ENCODE measurements around the gene LMF1. TPM values are rescaled to one million over a fixed set of nuclear protein-coding genes. Genes with fewer than 3 reads are reported as not detected.

LMF1 gene
- total RNA-seq, 1 donor from 2014 or later = 26.9 TPM

GRCh38 chr16:918741-919657 lies 51.8 kb downstream of the LMF1 start:
- intact Hi-C loops (cut with DNase I) = no loop called here
- Histone ChIP-seq H3K4me1 (peaks cover 0 to 11% of the 10 kb centered on the region in 2 donors), H3K27me3 (no peaks in the 10 kb centered on the region), H3K4me3 (no peak overlapping the region), H3K27ac (peak overlapping the region in 1 of 2 donors; percentile 45), H3K9me3 (no peaks in the 10 kb centered on the region), H3K36me3 (peaks cover 0 to 9% of the 10 kb centered on the region in 2 donors)
- no peak for TF ChIP-seq CTCF (IDR thresholded peaks at IDR 0.05)
- DNase-seq (ENCODE audit: low spot score in 2 of 2) = no peak

DNA sequence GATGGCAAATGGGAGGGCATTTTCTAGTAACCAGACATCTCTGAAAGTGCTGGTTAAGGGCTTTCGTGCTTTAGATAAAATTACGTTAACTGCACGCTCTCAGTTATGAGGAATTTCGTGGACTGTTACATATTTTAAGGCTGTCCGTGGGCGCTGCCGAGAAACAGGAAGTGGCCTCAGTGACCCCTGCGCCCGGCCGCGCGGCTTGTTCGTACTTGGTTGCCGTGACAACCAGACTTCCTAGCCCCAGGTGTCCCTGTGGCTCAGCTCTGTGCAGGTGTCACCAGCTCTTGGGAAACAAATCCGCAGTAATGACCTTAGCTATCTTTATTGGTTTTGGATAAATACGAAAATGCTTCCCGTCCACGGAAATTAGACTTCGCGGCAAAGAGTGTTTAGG lies 52.7 kb downstream of the LMF1 start:
- intact Hi-C loops (cut with DNase I) = no loop called here
- no peaks in the 10 kb centered on the region for H3K9me3 ChIP-seq
- no peak for DNase-seq (ENCODE audit: low spot score in 2 of 2)
- H3K36me3 ChIP-seq = peaks cover 0 to 2% of the 10 kb centered on the region in 2 donors
- H3K27me3 ChIP-seq = no peaks in the 10 kb centered on the region
- no peak for TF ChIP-seq CTCF (IDR thresholded peaks at IDR 0.05)
- no peak overlapping the region for H3K27ac ChIP-seq
- H3K4me3 ChIP-seq = no peak overlapping the region
- H3K4me1 ChIP-seq = peaks cover 0 to 11% of the 10 kb centered on the region in 2 donors

DNA sequence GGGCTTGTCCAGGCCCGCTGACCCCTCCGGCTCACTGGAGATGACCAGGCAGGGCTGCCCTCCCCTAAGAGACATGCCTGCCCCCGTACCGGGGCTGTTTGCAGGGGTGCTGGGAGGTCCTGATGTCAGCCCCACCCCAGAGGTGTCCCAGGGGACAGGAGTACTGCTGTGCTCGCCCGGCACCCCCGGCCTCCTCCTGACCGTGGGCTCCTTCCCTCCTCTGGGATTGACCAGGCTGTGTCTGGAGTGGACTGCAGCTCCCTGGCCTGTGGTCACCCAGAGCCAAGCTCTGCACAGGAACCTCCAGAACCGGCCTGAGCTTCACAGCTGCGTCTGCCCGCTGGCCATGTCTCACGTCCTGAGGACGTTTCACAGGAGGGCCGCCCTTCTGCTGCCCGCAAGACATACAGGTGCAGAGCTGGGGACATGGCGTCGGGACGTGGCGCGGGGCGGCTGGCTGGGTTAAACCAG lies 53.2 kb downstream of the LMF1 start:
- no peak for TF ChIP-seq CTCF (IDR thresholded peaks at IDR 0.05)
- Histone ChIP-seq H3K4me1 (peaks cover 0 to 11% of the 10 kb centered on the region in 2 donors), H3K4me3 (no peak overlapping the region), H3K27me3 (no peaks in the 10 kb centered on the region), H3K36me3 (no peaks in the 10 kb centered on the region), H3K27ac (no peak overlapping the region), H3K9me3 (no peaks in the 10 kb centered on the region)
- intact Hi-C loops (cut with DNase I) = no loop called here
- no peak for DNase-seq (ENCODE audit: low spot score in 2 of 2)

- Histone ChIP-seq H3K9me3 (no peaks in the 10 kb centered on the region), H3K36me3 (no peaks in the 10 kb centered on the region), H3K27ac (no peak overlapping the region), H3K4me1 (peaks cover 0 to 11% of the 10 kb centered on the region in 2 donors), H3K4me3 (no peak overlapping the region), H3K27me3 (no peaks in the 10 kb centered on the region)
- TF ChIP-seq CTCF (IDR thresholded peaks at IDR 0.05) = no peak
- intact Hi-C loops (cut with DNase I) = no loop called here
- DNase-seq (ENCODE audit: low spot score in 2 of 2) = no peak
These were observed 54.6 kb downstream of the LMF1 start for GRCh38 chr16:916035-916799.

DNA sequence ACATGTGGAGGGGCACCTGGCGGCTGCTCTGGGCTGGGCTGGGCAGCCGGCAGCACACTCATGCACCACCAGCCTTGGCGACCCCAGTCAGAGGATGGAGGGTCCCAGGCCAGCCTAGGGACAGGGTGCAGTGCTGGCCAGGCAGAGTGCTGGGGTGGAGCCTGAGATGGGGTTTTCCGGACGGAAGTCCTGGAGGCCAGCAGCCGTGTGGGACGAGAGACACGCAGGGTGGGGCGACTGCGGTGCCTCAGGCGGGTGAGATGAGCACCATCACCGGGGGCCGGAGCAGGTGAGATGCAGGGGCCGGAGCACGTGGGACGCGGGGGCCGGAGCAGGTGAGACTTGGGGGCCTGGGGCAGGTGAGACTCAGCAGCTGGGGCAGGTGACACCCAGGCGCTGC lies 55.2 kb downstream of the LMF1 start:
- intact Hi-C loops (cut with DNase I) = no loop called here
- no peak for TF ChIP-seq CTCF (IDR thresholded peaks at IDR 0.05)
- Histone ChIP-seq H3K4me1 (peaks cover 0 to 7% of the 10 kb centered on the region in 2 donors), H3K9me3 (no peaks in the 10 kb centered on the region), H3K27me3 (no peaks in the 10 kb centered on the region), H3K36me3 (peaks cover 2 to 4% of the 10 kb centered on the region in 2 donors), H3K4me3 (no peak overlapping the region), H3K27ac (no peak overlapping the region)
- DNase-seq (ENCODE audit: low spot score in 2 of 2) = no peak

Data from ascending aorta (tissue), 2 donors.